GM12878 (cell line): Measurements from ENCODE around the gene CAMK4.

Source experiments
- ATF2 ChIP-seq: IDR thresholded peaks from 2 replicates; pipeline ENCODE4 v1.6.1; 2012; ENCODE audit warnings: low read length, inconsistent platforms
- BACH1 ChIP-seq: fragments of 450-650 bp; IDR thresholded peaks from 2 replicates; pipeline ENCODE4 v1.6.1; 2017; ENCODE audit warnings: mild to moderate bottlenecking, borderline replicate concordance
- BCL3 ChIP-seq: IDR thresholded peaks from 2 replicates; pipeline ENCODE4 v1.6.1; 2011; ENCODE audit warnings: borderline replicate concordance, low read depth, mild to moderate bottlenecking, moderate library complexity, low read length; ENCODE audit not compliant: insufficient read depth, poor library complexity, severe bottlenecking
- CTCF ChIP-seq, 3 experiments: IDR thresholded peaks in 2 of 3; conservative IDR thresholded peaks in 1 of 3; 2 replicates each; pipeline ENCODE4 v1.5.1; 2011; ENCODE audit warnings: low read depth in 3 of 3, low read length in 3 of 3, mild to moderate bottlenecking in 3 of 3, control low read depth in 2 of 3, moderate library complexity in 2 of 3, inconsistent platforms in 1 of 3, mixed read lengths in 1 of 3; ENCODE audit not compliant: control insufficient read depth in 2 of 3, insufficient read depth in 1 of 3; ENCODE audit errors: extremely low read depth in 1 of 3
- ELK1 ChIP-seq: IDR thresholded peaks from 2 replicates; pipeline ENCODE4 v1.6.1; 2012; ENCODE audit warnings: low read depth, low read length, improper control_type of control experiment
- NRF1 ChIP-seq: conservative IDR thresholded peaks from 2 replicates; pipeline ENCODE4 v1.6.1; 2011; ENCODE audit warnings: mild to moderate bottlenecking, low read depth, low read length, improper control_type of control experiment
- POLR2AphosphoS5 ChIP-seq: IDR thresholded peaks from 2 replicates; pipeline ENCODE4 v1.6.1; 2011; ENCODE audit warnings: mild to moderate bottlenecking, low read length, inconsistent platforms
- RB1 ChIP-seq: fragments of 450-650 bp; formaldehyde crosslinking; IDR thresholded peaks from 2 replicates; pipeline ENCODE4 v1.6.1; 2017; ENCODE audit warnings: mild to moderate bottlenecking, borderline replicate concordance
- TARDBP ChIP-seq: IDR thresholded peaks from 2 replicates; pipeline ENCODE4 v1.6.1; 2016; ENCODE audit warnings: borderline replicate concordance
- USF1 ChIP-seq: IDR thresholded peaks from 2 replicates; pipeline ENCODE4 v1.6.1; 2011; ENCODE audit warnings: borderline replicate concordance, low read depth, mild to moderate bottlenecking, moderate library complexity, mixed read lengths, low read length; ENCODE audit not compliant: insufficient read depth; ENCODE audit errors: extremely low read length
- ZNF274 ChIP-seq: IDR thresholded peaks from one replicate; pipeline ENCODE4 v1.8.0; 2011; ENCODE audit not compliant: insufficient read length, insufficient read depth

GRCh38 chr5:111532886-111533582 is 308.9 kb downstream of the CAMK4 start:
- TF ChIP-seq CTCF (IDR thresholded peaks at IDR 0.05 in 2 of 3, conservative IDR thresholded peaks at IDR 0.05 in 1 of 3; ENCODE audit: control insufficient read depth in 2 of 3, extremely low read depth in 1 of 3, insufficient read depth in 1 of 3, low read depth in 3 of 3, low read length in 3 of 3) (no peak), TARDBP (no peak), NRF1 (no peak), POLR2AphosphoS5 (no peak), ATF2 (no peak), ZNF274 (no peak), USF1 (no peak), RB1 (no peak), BACH1 (no peak), BCL3 (no peak), ELK1 (no peak)
